HG02870 (cell line): ENCODE results near the gene TMEM40.
"Not testable (repeated sequence)": the region's sequence is repeated elsewhere in the genome, so short reads cannot be mapped to it uniquely, and the experiment has no call there.

Experiments used
- ATAC-seq: cut with Tn5 transposase; IDR thresholded peaks from one replicate; pipeline ENCODE4 v1.9.1; 2021; ENCODE audit warnings: mild to moderate bottlenecking, moderate library complexity; ENCODE audit not compliant: unreplicated experiment

The TMEM40 gene

GRCh38 chr3:12722226-12722625 is 36.8 kb downstream of the TMEM40 start:
- no peak for ATAC-seq

GRCh38 chr3:12719984-12720898 is 38.8 kb downstream of the TMEM40 start:
- peak; percentile 85 for ATAC-seq

GRCh38 chr3:12719541-12719940 is 39.5 kb downstream of the TMEM40 start:
- no peak for ATAC-seq

- ATAC-seq, result no peak
Measured at GRCh38 chr3:12716605-12717151, 42.4 kb downstream of the TMEM40 start.

GRCh38 chr3:12714278-12714677 is 44.8 kb downstream of the TMEM40 start:
- no peak for ATAC-seq

- no peak for ATAC-seq
Measured at GRCh38 chr3:12710062-12710461, 49.0 kb downstream of the TMEM40 start.

GRCh38 chr3:12709334-12709733 is 49.7 kb downstream of the TMEM40 start:
- no peak for ATAC-seq

- no peak for ATAC-seq
Measured at GRCh38 chr3:12708584-12709192, 50.4 kb downstream of the TMEM40 start.

- no peak for ATAC-seq
Measured at GRCh38 chr3:12707449-12707848, 51.6 kb downstream of the TMEM40 start.

GRCh38 chr3:12706504-12707253 is 52.4 kb downstream of the TMEM40 start:
- peak; percentile 92 for ATAC-seq

GRCh38 chr3:12705981-12706380 is 53.1 kb downstream of the TMEM40 start:
- no peak for ATAC-seq

GRCh38 chr3:12705374-12705926 is 53.6 kb downstream of the TMEM40 start:
- ATAC-seq, result no peak

GRCh38 chr3:12702501-12702900 is 56.6 kb downstream of the TMEM40 start:
- no peak for ATAC-seq

- not testable (repeated sequence) for ATAC-seq
Measured at GRCh38 chr3:12701601-12702000, 57.5 kb downstream of the TMEM40 start.

- ATAC-seq, result no peak
Measured at GRCh38 chr3:12700800-12701199, 58.3 kb downstream of the TMEM40 start.

GRCh38 chr3:12695916-12696315 is 63.1 kb downstream of the TMEM40 start:
- ATAC-seq, result no peak

GRCh38 chr3:12695112-12695511 is 63.9 kb downstream of the TMEM40 start:
- ATAC-seq, result no peak

- no peak for ATAC-seq
Measured at GRCh38 chr3:12692444-12692843, 66.6 kb downstream of the TMEM40 start.

- ATAC-seq, result no peak
Measured at GRCh38 chr3:12689997-12690711, 68.9 kb downstream of the TMEM40 start.

- ATAC-seq, result no peak
Measured at GRCh38 chr3:12687948-12688347, 71.1 kb downstream of the TMEM40 start.
